HepG2 (cell line): ENCODE data around the gene ITCH. TPM values are rescaled to one million over a fixed set of nuclear protein-coding genes. Genes with fewer than 3 reads are reported as not detected.

Source experiments
- ATAC-seq: fragments of 200-7000 bp; cut with Tn5 transposase; 3 replicates; pipeline ENCODE4 v1.9.1; 2020; ENCODE audit warnings: mild to moderate bottlenecking, moderate library complexity
- BruUV-seq: library from RNA; stranded (reverse); fragments of 400-500 nt; replicated peaks from 2 replicates; lab custom pipeline; 2021; lab: Mats Ljungman, UMichigan
- CTCF ChIA-PET: fragments of 300-600 bp; formaldehyde crosslinking; extraction: SDS; loops from one replicate; lab custom pipeline; 2021; ENCODE audit warnings: low total read pairs, inconsistent platforms, low intra/inter-chr PET ratio; lab: Yijun Ruan, JAX
- POLR2A ChIA-PET: fragments of 350-600 bp; sonication (Branson Sonifier 250); formaldehyde crosslinking; loops from one replicate; lab custom pipeline; 2020; ENCODE audit warnings: antibody characterized with exemption, inconsistent platforms; lab: Yijun Ruan, JAX
- DNase-seq: peaks from one replicate; pipeline ENCODE4 v3.0.0-alpha.2; 2015; ENCODE audit warnings: low spot score
- FAIRE-seq: peaks from 3 replicates; lab custom pipeline; 2011; peaks lifted over from hg19 to GRCh38; lab: Jason Lieb, UNC
- H2AFZ ChIP-seq: one replicate; pipeline ENCODE4 v1.6.1; 2011; ENCODE audit warnings: low read length, inconsistent platforms
- H3K27ac ChIP-seq: fragments of 300-600 bp; 3 replicates; pipeline ENCODE4 v1.8.0; 2011; ENCODE audit warnings: mixed run types, mild to moderate bottlenecking, mixed read lengths, low read length, inconsistent platforms; ENCODE audit not compliant: insufficient read depth; ENCODE audit errors: extremely low read length
- H3K27me3 ChIP-seq, 2 experiments: fragments of 200-600 bp in 1 of 2; 2 replicates in 1 of 2; 3 replicates in 1 of 2; pipeline versions ENCODE4 v1.6.0 to v1.8.0; 2011; ENCODE audit warnings: low read length in 2 of 2, mild to moderate bottlenecking in 2 of 2, moderate library complexity in 2 of 2, inconsistent platforms in 1 of 2; ENCODE audit not compliant: insufficient read depth in 2 of 2, control insufficient read depth in 1 of 2
- H3K36me3 ChIP-seq, 2 experiments: fragments of 200-600 bp in 1 of 2; replicated peaks in 1 of 2; 2 replicates in 1 of 2; 3 replicates in 1 of 2; pipeline versions ENCODE4 v1.5.1 to v1.8.0; 2011; ENCODE audit warnings: low read length in 2 of 2, inconsistent platforms in 1 of 2; ENCODE audit not compliant: insufficient read depth in 2 of 2, control insufficient read depth in 1 of 2
- H3K4me1 ChIP-seq: 2 replicates; pipeline ENCODE4 v1.5.1; 2012; ENCODE audit warnings: low read length, inconsistent platforms; ENCODE audit not compliant: insufficient read depth
- H3K4me2 ChIP-seq: 2 replicates; pipeline ENCODE4 v1.6.0; 2011; ENCODE audit warnings: low read depth, low read length, inconsistent platforms
- H3K4me3 ChIP-seq, 3 experiments: fragments of 200-600 bp in 1 of 3; sonication (generic), shearing (Covaris generic) in 1 of 3; replicated peaks in 1 of 3; 2 replicates each; pipeline ENCODE4 v1.5.1; 2011 to 2016; ENCODE audit warnings: low read length in 3 of 3, inconsistent platforms in 2 of 3, low read depth in 2 of 3, mild to moderate bottlenecking in 2 of 3, control low read depth in 1 of 3, mixed read lengths in 1 of 3; ENCODE audit not compliant: insufficient read depth in 1 of 3
- H3K79me2 ChIP-seq: one replicate; pipeline ENCODE4 v1.6.1; 2011; ENCODE audit warnings: low read length, inconsistent platforms; ENCODE audit not compliant: insufficient read depth
- H3K9ac ChIP-seq: 2 replicates; pipeline ENCODE4 v1.6.0; 2011; ENCODE audit warnings: mild to moderate bottlenecking, low read depth, low read length, inconsistent platforms; ENCODE audit not compliant: insufficient read depth
- H3K9me3 ChIP-seq: 2 replicates; pipeline ENCODE4 v1.5.1; 2012; ENCODE audit warnings: mild to moderate bottlenecking, low read length
- H4K20me1 ChIP-seq: 2 replicates; pipeline ENCODE4 v1.6.0; 2011; ENCODE audit warnings: inconsistent platforms, mild to moderate bottlenecking, low read length, moderate library complexity; ENCODE audit not compliant: insufficient read depth
- ZBTB44 ChIP-seq: sonication (generic); formaldehyde crosslinking; IDR thresholded peaks from 2 replicates; pipeline ENCODE4 v1.4.0; 2020; ENCODE audit warnings: missing genetic modification reagents
- ZNF558 ChIP-seq: sonication (generic); formaldehyde crosslinking; IDR thresholded peaks from 2 replicates; pipeline ENCODE4 v1.9.0; 2022; ENCODE audit warnings: mild to moderate bottlenecking, missing genetic modification reagents, borderline replicate concordance
- ZNF607 ChIP-seq: sonication (generic); formaldehyde crosslinking; IDR thresholded peaks from 2 replicates; pipeline ENCODE4 v1.5.1; 2020; ENCODE audit warnings: missing genetic modification reagents, mild to moderate bottlenecking, borderline replicate concordance
- WGBS: methylation state at CpG from one replicate; pipeline ENCODE4 v1.1.6; 2017; ENCODE audit warnings: low lambda C conversion rate; 5-methylcytosine and 5-hydroxymethylcytosine counted together
- in situ Hi-C: cut with HindIII; loops from 2 replicates; pipeline ENCODE4 v1.10.0; 2017; ENCODE audit warnings: low pct_unique_long_range_greater_than_20kb; ENCODE audit not compliant: extremely low pct_ligation_motif_present
- intact Hi-C: fragments of 100-400 bp; cut with micrococcal nuclease; formaldehyde crosslinking; loops from one replicate; pipeline ENCODE4 v1.10.0; 2022; ENCODE audit not compliant: unreplicated experiment
- microRNA counts: library from miRNA; unstranded; fragments of <30 nt; microRNA quantifications from one replicate; lab custom pipeline; 2015
- microRNA-seq: library from miRNA; unstranded; fragments of <30 nt; microRNA quantifications from one replicate; pipeline ENCODE4, GENCODE V29; 2020
- polyA plus RNA-seq, 8 experiments: library from polyadenylated mRNA; depleted of rRNA in 3 of 8; stranded (reverse) in 7 of 8; unstranded in 1 of 8; fragments of >200 nt; fragmentation: Illumina TruSeq in 4 of 8; extraction: Trizol in 4 of 8; gene quantifications; 2 replicates each; pipeline versions ENCODE4 v1.2.1 to v1.2.3, GENCODE V29; 2011 to 2016; ENCODE audit warnings: low read depth in 4 of 8, missing spikeins in 1 of 8, mixed read lengths in 1 of 8; ENCODE audit not compliant: insufficient read depth in 1 of 8
- small RNA-seq, 3 experiments: library from RNA; depleted of rRNA; stranded (forward); fragments of <200 nt; gene quantifications; one replicate each; pipeline ENCODE3, GENCODE V24; 2012; ENCODE audit warnings: low read depth in 2 of 3, low replicate concordance in 1 of 3; ENCODE audit not compliant: insufficient read length in 3 of 3, insufficient read depth in 2 of 3
- total RNA-seq, 5 experiments: library from RNA; depleted of rRNA; stranded (reverse); fragments of >200 nt; fragmentation: Illumina TruSeq; extraction: Trizol; gene quantifications; 2 replicates each; pipeline ENCODE4 v1.2.3, GENCODE V29; 2016; ENCODE audit warnings: low read depth in 1 of 5

Gene ITCH
- total and polyA plus RNA-seq, 2 of the 13 experiments (the other 11 are each of a cell fraction or from before 2014, with no cell fraction given), result 20.5 to 112 TPM

- TF ChIP-seq ZNF558 (0 out of 2 replicates have a peak, but pooled peaks have one; percentile 43), ZNF607 (CRISPR knock-in tag) (no peak)
- H3K36me3 ChIP-seq, result peaks cover 15 to 24% of the 10 kb centered on the region in 2 experiments; a peak in 4 of 5 replicates
- in situ Hi-C loops (no loop called here), intact Hi-C loops (no loop called here)
- BruUV-seq, result no TSS peak
- ATAC-seq (no peak; the same call in 2 of the 3 replicates), FAIRE-seq (no peak), DNase-seq (no peak)
- CTCF ChIA-PET, result no interaction called here
- H3K79me2 ChIP-seq, result no peaks in the 10 kb centered on the region
- POLR2A ChIA-PET, result no interaction called here
- H2AFZ ChIP-seq, result no peak overlapping the region
- H3K9me3 ChIP-seq, result no peaks in the 10 kb centered on the region
- H3K4me2 ChIP-seq, result no peak overlapping the region
- no peak overlapping the region for H3K4me3 ChIP-seq
- no peaks in the 10 kb centered on the region for H3K4me1 ChIP-seq
- H3K27me3 ChIP-seq, result no peaks in the 10 kb centered on the region
- WGBS, result 97% methylated on average over 12 of the region's 12 CpGs
- H3K27ac ChIP-seq, result no peak overlapping the region
- no peaks in the 10 kb centered on the region for H4K20me1 ChIP-seq
- H3K9ac ChIP-seq, result no peak overlapping the region
Measured at GRCh38 chr20:34560141-34560523, 197.1 kb downstream of the ITCH start.

DNA sequence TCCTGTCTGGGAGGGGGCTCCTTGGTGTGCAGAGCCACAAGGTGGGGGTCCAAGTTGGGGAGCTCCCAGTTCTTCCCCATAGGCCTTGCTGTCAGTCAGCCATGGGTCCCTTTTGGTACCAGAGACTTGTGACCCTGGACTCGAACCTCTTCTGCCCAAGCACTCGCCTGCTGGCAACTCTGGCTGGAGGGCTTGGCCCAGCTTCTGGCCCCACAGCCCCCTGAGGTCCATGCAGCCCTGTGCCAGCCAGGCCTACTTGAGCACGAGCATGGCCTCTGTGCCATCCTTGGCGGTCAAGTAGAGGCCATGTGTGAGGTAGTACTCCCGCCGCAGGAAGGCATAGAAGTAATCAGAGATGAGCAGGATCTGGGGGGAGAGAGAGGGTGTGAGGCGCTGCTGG lies 197.5 kb downstream of the ITCH start:
- BruUV-seq, result no TSS peak
- Histone ChIP-seq H3K79me2 (no peaks in the 10 kb centered on the region), H3K9ac (no peak overlapping the region), H3K27me3 (no peaks in the 10 kb centered on the region), H4K20me1 (no peaks in the 10 kb centered on the region), H3K4me1 (no peaks in the 10 kb centered on the region), H3K27ac (no peak overlapping the region), H3K36me3 (peaks cover 16 to 24% of the 10 kb centered on the region in 2 experiments; a peak in 4 of 5 replicates), H3K4me3 (no peak overlapping the region), H3K9me3 (no peaks in the 10 kb centered on the region), H3K4me2 (no peak overlapping the region), H2AFZ (no peak overlapping the region)
- no peak for FAIRE-seq
- no peak for DNase-seq
- ChIA-PET POLR2A (no interaction called here), CTCF (no interaction called here)
- no peak for TF ChIP-seq ZBTB44 (CRISPR knock-in tag)
- in situ Hi-C loops, result no loop called here
- ATAC-seq, result no peak
- WGBS, result 99% methylated on average over 7 of the region's 7 CpGs
- intact Hi-C loops, result no loop called here

MicroRNAs within 50 kb of the gene (microRNA counts, 767-probe panel; counts per million panel counts)
- not detected for microRNA hsa-miR-644a (lab: Ali Mortazavi, UCI)

Small RNAs within 50 kb of the gene (microRNA-seq; reads per million reads assigned to microRNA genes)
- not detected for gene MIR644A

Small RNAs within 50 kb of the gene (small RNA-seq; reads per million reads assigned to genes)
- gene AL356299.1, result 0 reads per million in 3 experiments
- gene MIR644A, result 0 to 0.33 (median 0) reads per million in 3 experiments
- gene RF00019, result 0 reads per million in 3 experiments

Other genes with a start within 250 kb of the ITCH start
- gene ASIP, start 121.8 kb upstream of the ITCH start, total RNA-seq (2016; rRNA removed; fragmentation: Illumina TruSeq; extraction: Trizol), result not detected in 2 replicates
- gene ASIP, start 121.8 kb upstream of the ITCH start, polyA plus RNA-seq (2011; rRNA removed), result not detected in 2 replicates
- gene AHCY, start 59.9 kb upstream of the ITCH start, total RNA-seq (2016; rRNA removed; fragmentation: Illumina TruSeq; extraction: Trizol), result 407 and 447 TPM in 2 replicates
- gene AHCY, start 59.9 kb upstream of the ITCH start, polyA plus RNA-seq (2011; rRNA removed), result 419 and 492 TPM in 2 replicates
- 140 and 151 TPM in 2 replicates for gene DYNLRB1, start 153.1 kb downstream of the ITCH start, total RNA-seq (2016; rRNA removed; fragmentation: Illumina TruSeq; extraction: Trizol)
- gene DYNLRB1, start 153.1 kb downstream of the ITCH start, polyA plus RNA-seq (2011; rRNA removed), result 244 and 285 TPM in 2 replicates
- not detected in 2 replicates for gene MAP1LC3A, start 195.4 kb downstream of the ITCH start, total RNA-seq (2016; rRNA removed; fragmentation: Illumina TruSeq; extraction: Trizol)
- gene MAP1LC3A, start 195.4 kb downstream of the ITCH start, polyA plus RNA-seq (2011; rRNA removed), result not detected in 2 replicates